ENCODE data around the gene DSC1.

The DSC1 gene

GRCh38 chr18:31176531-31176930 lies 13.9 kb upstream of the DSC1 start:
- TF ChIP-seq, protein P1, sequence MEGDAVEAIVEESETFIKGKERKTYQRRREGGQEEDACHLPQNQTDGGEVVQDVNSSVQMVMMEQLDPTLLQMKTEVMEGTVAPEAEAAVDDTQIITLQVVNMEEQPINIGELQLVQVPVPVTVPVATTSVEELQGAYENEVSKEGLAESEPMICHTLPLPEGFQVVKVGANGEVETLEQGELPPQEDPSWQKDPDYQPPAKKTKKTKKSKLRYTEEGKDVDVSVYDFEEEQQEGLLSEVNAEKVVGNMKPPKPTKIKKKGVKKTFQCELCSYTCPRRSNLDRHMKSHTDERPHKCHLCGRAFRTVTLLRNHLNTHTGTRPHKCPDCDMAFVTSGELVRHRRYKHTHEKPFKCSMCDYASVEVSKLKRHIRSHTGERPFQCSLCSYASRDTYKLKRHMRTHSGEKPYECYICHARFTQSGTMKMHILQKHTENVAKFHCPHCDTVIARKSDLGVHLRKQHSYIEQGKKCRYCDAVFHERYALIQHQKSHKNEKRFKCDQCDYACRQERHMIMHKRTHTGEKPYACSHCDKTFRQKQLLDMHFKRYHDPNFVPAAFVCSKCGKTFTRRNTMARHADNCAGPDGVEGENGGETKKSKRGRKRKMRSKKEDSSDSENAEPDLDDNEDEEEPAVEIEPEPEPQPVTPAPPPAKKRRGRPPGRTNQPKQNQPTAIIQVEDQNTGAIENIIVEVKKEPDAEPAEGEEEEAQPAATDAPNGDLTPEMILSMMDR (IDR thresholded peaks at IDR 0.05; ENCODE audit: borderline replicate concordance, insufficient read depth, low read depth, low read length), result no peak
- no peak overlapping the region for H3K4me3 ChIP-seq (ENCODE audit: low read depth, low read length)

DNA sequence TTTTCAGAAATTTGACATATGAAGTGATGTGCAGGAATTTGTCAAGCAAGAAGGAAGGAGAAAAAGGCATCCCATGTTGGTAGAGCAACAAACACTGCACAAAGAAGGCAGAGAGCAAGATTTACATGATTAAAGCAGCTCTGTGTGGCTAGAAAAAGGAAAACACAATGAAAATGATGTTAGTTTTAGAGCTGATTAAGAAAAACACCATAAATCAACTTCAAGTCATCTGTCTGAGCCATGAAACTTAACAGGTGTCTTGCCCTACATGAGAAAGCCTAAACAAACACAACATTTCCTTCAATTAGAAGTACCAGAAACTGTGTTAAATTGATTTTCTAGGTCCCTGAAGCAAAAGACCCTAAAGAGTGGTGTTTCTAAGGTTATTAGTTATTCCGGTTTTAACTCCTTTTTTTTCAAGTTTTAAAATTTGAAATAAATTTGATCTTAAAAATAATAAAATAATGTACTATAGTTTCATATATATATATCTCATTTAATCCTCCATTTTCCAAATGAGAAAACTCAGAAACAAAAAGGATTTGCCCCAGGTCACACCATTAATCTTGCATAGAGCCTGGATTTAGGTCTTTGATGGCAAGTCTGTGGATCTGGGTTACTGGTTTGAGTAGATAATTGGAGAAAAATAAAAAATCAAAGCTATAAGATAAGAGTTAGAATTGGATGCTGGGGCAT lies 8.6 kb upstream of the DSC1 start:
- TF ChIP-seq, protein P1 (IDR thresholded peaks at IDR 0.05; ENCODE audit: borderline replicate concordance, insufficient read depth, low read depth, low read length), result no peak
- no peak overlapping the region for H3K4me3 ChIP-seq (ENCODE audit: low read depth, low read length)

DNA sequence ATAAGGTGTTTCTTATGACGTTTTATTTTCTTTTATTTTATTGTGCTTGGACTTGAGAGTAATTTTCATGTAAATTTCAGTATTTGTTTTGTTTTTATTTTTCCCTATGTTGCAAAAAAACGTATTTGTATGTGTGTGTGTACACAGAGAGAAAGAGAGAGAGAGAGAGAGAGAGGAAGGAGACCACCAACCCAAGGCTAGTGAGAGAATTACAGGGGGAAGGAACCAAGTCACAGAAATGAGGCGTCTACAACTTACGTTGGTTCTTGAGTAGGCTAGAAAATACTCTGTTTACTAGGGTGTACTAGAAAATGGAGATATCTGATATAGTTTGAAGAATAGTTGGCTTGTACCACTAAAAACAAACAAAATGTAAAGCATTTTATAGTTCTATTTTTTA lies 7.7 kb upstream of the DSC1 start:
- TF ChIP-seq, protein P1 (IDR thresholded peaks at IDR 0.05; ENCODE audit: borderline replicate concordance, insufficient read depth, low read depth, low read length), result no peak
- H3K4me3 ChIP-seq (ENCODE audit: low read depth, low read length), result no peak overlapping the region

DNA sequence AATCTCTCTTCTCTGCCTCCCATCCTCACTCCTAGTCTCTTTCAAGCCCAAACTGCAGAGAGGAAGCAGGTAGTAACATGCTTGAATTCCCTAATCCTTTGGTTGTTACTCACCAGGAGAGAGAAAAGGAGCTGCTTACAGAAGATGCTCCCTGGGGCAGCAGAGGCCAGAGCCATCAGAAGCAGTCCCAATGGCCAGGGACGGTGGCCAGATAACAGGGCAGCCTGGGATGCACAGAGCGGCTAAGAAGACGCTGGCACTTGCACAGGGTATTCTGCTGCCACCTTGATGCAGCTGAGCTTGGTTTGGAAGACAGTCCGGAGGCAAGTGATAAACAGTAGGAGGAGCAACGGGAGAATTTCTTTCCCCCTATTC lies 250 bp downstream of the DSC1 start:
- TF ChIP-seq, protein P1 (IDR thresholded peaks at IDR 0.05; ENCODE audit: borderline replicate concordance, insufficient read depth, low read depth, low read length), result no peak
- no peak overlapping the region for H3K4me3 ChIP-seq (ENCODE audit: low read depth, low read length)

DNA sequence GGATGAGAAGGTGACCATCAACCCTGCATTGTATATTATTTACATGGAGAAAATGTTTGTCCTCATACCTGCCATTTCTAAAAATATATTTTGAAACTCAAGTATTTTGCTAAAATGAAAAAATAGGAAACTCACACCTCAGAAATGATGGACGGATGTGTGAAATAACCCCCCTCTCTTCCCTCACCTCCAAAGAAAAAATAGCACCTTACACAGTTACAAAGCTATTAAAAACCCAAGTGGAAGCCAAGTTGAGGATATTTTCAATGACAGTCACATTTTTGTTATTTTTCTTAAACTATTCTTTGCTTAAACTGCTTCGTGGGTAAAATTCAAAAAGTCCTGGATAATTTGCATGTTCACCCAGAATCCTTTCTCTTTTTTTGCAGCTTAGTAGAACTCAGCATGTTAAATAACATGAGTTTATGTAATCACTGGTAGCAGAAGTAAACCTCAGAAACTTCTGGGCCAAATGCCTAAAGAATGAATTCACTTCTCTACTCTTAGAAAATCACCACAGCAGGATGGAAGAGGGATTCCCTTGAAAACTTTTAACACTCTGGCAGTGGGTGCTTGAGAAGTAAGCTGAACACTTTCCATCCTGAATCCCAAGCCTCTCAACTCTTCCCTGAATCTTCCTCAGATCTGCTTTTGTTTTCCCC lies 768 bp downstream of the DSC1 start:
- no peak overlapping the region for H3K4me3 ChIP-seq (ENCODE audit: low read depth, low read length)
- TF ChIP-seq, protein P1 (IDR thresholded peaks at IDR 0.05; ENCODE audit: borderline replicate concordance, insufficient read depth, low read depth, low read length), result no peak

DNA sequence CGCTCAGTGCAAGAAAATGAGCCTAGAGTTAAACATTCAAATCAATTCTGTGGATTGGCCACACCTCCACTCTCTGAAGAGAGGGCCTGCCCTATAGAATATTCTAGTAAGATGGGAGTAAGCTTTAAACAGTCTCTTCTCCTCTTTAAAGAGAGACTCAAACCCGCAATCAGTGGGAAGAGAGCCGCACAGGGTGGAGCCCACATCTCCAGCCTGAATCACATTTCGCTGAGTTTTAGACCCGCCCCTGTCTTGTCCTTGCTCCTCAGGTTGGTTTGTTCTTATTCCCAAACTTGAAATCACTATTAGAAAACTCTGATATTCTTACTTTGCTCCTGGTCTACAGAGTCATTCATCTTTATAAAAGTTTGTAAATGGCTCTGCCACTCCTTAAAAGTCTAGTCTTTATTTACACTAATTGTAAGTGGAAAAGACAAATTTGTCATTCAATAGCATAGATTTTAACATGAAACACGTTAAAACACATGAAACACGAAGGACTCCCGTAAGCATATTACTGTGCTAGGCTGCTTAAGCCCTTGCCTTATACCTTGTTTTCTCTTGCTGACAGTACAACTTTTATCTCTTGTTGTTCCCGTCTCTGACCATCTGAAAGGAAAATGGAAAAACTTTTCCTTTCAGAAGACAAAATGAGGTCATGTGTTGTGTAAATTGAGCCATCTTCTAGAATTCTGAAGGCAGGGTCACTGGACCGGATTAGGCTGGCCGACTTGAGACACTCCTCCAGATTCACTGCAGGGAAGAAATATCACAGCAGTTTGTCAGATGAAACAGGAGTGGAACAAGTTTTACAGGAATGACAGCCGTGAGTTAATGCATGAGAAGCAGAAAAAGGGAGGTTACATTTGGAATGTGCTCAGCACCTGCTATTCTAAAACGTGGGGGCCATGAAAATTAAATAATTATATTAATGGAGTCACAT lies 5.6 kb downstream of the DSC1 start:
- TF ChIP-seq, protein P1 (IDR thresholded peaks at IDR 0.05; ENCODE audit: borderline replicate concordance, insufficient read depth, low read depth, low read length), result no peak
- no peak overlapping the region for H3K4me3 ChIP-seq (ENCODE audit: low read depth, low read length)

Measured in GM12875 (cell line).